ENCODE results near the gene APBA1. TPM values are rescaled to one million over a fixed set of nuclear protein-coding genes. Genes with fewer than 3 reads are reported as not detected.

The APBA1 gene
- total RNA-seq, 4 donors from 2014 or later: 3.6 to 11.7 (median 8.0) TPM

GRCh38 chr9:69472101-69472620 lies 200.0 kb downstream of the APBA1 start:
- TF ChIP-seq POLR2A (IDR thresholded peaks at IDR 0.05): no peak
- no peak for TF ChIP-seq CTCF (IDR thresholded peaks at IDR 0.05)
- intact Hi-C loops (cut with DNase I; ENCODE audit: low total_unique reads): no loop called here
- DNase-seq: no peak
- no peaks in the 10 kb centered on the region for H3K9me3 ChIP-seq
- H3K27me3 ChIP-seq: no peaks in the 10 kb centered on the region
- H3K27ac ChIP-seq: peak overlapping the region in 1 of 2 donors; percentile 10
- no peaks in the 10 kb centered on the region for H3K4me1 ChIP-seq
- no peak overlapping the region for H3K4me3 ChIP-seq
- H3K36me3 ChIP-seq: no peaks in the 10 kb centered on the region

- TF ChIP-seq CTCF (IDR thresholded peaks at IDR 0.05) (no peak), POLR2A (IDR thresholded peaks at IDR 0.05) (no peak)
- Histone ChIP-seq H3K27me3 (no peaks in the 10 kb centered on the region), H3K36me3 (no peaks in the 10 kb centered on the region), H3K9me3 (no peaks in the 10 kb centered on the region), H3K27ac (peak overlapping the region in 1 of 2 donors; percentile 11), H3K4me1 (no peaks in the 10 kb centered on the region), H3K4me3 (no peak overlapping the region)
- intact Hi-C loops (cut with DNase I; ENCODE audit: low total_unique reads): no loop called here
- no peak for DNase-seq
Observed at GRCh38 chr9:69471433-69471832, 200.7 kb downstream of the APBA1 start.

GRCh38 chr9:69470186-69470977 lies 201.8 kb downstream of the APBA1 start:
- intact Hi-C loops (cut with DNase I; ENCODE audit: low total_unique reads): no loop called here
- DNase-seq: peak; percentile 57 to 68
- Histone ChIP-seq H3K27ac (peak overlapping the region; percentile 38 to 41), H3K9me3 (no peaks in the 10 kb centered on the region), H3K4me1 (no peaks in the 10 kb centered on the region), H3K4me3 (no peak overlapping the region), H3K36me3 (no peaks in the 10 kb centered on the region), H3K27me3 (no peaks in the 10 kb centered on the region)
- TF ChIP-seq CTCF (IDR thresholded peaks at IDR 0.05): no peak
- no peak for TF ChIP-seq POLR2A (IDR thresholded peaks at IDR 0.05)

GRCh38 chr9:69469136-69469535 lies 203.0 kb downstream of the APBA1 start:
- Histone ChIP-seq H3K4me1 (no peaks in the 10 kb centered on the region), H3K4me3 (no peak overlapping the region), H3K36me3 (no peaks in the 10 kb centered on the region), H3K27me3 (no peaks in the 10 kb centered on the region), H3K9me3 (no peaks in the 10 kb centered on the region), H3K27ac (no peak overlapping the region)
- intact Hi-C loops (cut with DNase I; ENCODE audit: low total_unique reads): no loop called here
- TF ChIP-seq CTCF (IDR thresholded peaks at IDR 0.05) (no peak), POLR2A (IDR thresholded peaks at IDR 0.05) (no peak)
- DNase-seq: no peak

- Histone ChIP-seq H3K27ac (no peak overlapping the region), H3K27me3 (no peaks in the 10 kb centered on the region), H3K36me3 (no peaks in the 10 kb centered on the region), H3K9me3 (no peaks in the 10 kb centered on the region), H3K4me3 (no peak overlapping the region), H3K4me1 (no peaks in the 10 kb centered on the region)
- DNase-seq: no peak
- intact Hi-C loops (cut with DNase I; ENCODE audit: low total_unique reads): no loop called here
- TF ChIP-seq POLR2A (IDR thresholded peaks at IDR 0.05) (no peak), CTCF (IDR thresholded peaks at IDR 0.05) (no peak)
Observed at GRCh38 chr9:69468380-69468779, 203.8 kb downstream of the APBA1 start.
